ENCODE measurements around the gene BMPR1A. TPM values are rescaled to one million over a fixed set of nuclear protein-coding genes. Genes with fewer than 3 reads are reported as not detected.

BMPR1A gene
- total RNA-seq, 8 experiments from 2014 or later, result 15.8 to 44.1 (median 27.9) TPM

- H3K4me1 ChIP-seq (replicated peaks in 1 of 2), result peaks cover 16 to 19% of the 10 kb centered on the region in 2 donors
- in situ Hi-C loops (cut with MboI; ENCODE audit: low pct_unique_long_range_greater_than_20kb in 2 of 9, low sequenced_read_pairs in 9 of 9, unreplicated experiment in 9 of 9), result no loop called here
- ATAC-seq (replicated peaks in 6 of 8), result peak; percentile 76 to 91 (median 86)
- WGBS, 10 experiments, result 0 to 4% (median 0%) methylated on average over 1 to 7 of the region's 89 CpGs; no CpG with 5 or more reads in 5 of the 10 experiments
- peak overlapping the region; percentile 92 to 93 for H3K27ac ChIP-seq
- H3K4me3 ChIP-seq, result peak overlapping the region; percentile 49 to 67 (median 58)
Measured at GRCh38 chr10:86755740-86756510, 494 bp upstream of the BMPR1A start.

GRCh38 chr10:86757113-86757972 lies 924 bp downstream of the BMPR1A start:
- H3K4me1 ChIP-seq (replicated peaks in 1 of 2), result peaks cover 16 to 19% of the 10 kb centered on the region in 2 donors
- peak in 1 of 8 experiments; percentile 1 for ATAC-seq (replicated peaks in 6 of 8)
- H3K27ac ChIP-seq, result peak overlapping the region; percentile 83 to 92
- WGBS, 10 experiments, result 0 to 1% (median 0%) methylated on average over 5 to 17 of the region's 47 CpGs
- in situ Hi-C loops (cut with MboI; ENCODE audit: low pct_unique_long_range_greater_than_20kb in 2 of 9, low sequenced_read_pairs in 9 of 9, unreplicated experiment in 9 of 9), result no loop called here
- peak overlapping the region; percentile 49 to 67 (median 58) for H3K4me3 ChIP-seq

- ATAC-seq (replicated peaks in 6 of 8), result no peak
- H3K27ac ChIP-seq, result no peak overlapping the region
- H3K4me1 ChIP-seq (replicated peaks in 1 of 2), result peaks cover 16 to 17% of the 10 kb centered on the region in 2 donors
- 3 to 25% (median 11%) methylated on average over 2 to 9 of the region's 9 CpGs for WGBS, 10 experiments
- in situ Hi-C loops (cut with MboI; ENCODE audit: low pct_unique_long_range_greater_than_20kb in 2 of 9, low sequenced_read_pairs in 9 of 9, unreplicated experiment in 9 of 9), result no loop called here
- peak overlapping the region; percentile 49 to 67 (median 58) for H3K4me3 ChIP-seq
Measured at GRCh38 chr10:86758189-86759072, 2.0 kb downstream of the BMPR1A start.

GRCh38 chr10:86759073-86759672 lies 2.8 kb downstream of the BMPR1A start:
- Histone ChIP-seq H3K27ac (no peak overlapping the region), H3K4me1 (replicated peaks in 1 of 2) (peaks cover 10 to 16% of the 10 kb centered on the region in 2 donors), H3K4me3 (peak overlapping the region in 2 of 5 donors; percentile 59 to 67)
- 2 to 56% (median 32%) methylated on average over 1 to 3 of the region's 3 CpGs for WGBS, 10 experiments
- ATAC-seq (replicated peaks in 6 of 8), result no peak
- in situ Hi-C loops (cut with MboI; ENCODE audit: low pct_unique_long_range_greater_than_20kb in 2 of 9, low sequenced_read_pairs in 9 of 9, unreplicated experiment in 9 of 9), result no loop called here

- ATAC-seq (replicated peaks in 6 of 8), result no peak
- Histone ChIP-seq H3K27ac (no peak overlapping the region), H3K4me3 (no peak overlapping the region), H3K4me1 (replicated peaks in 1 of 2) (peaks cover 11 to 15% of the 10 kb centered on the region in 2 donors)
- in situ Hi-C loops (cut with MboI; ENCODE audit: low pct_unique_long_range_greater_than_20kb in 2 of 9, low sequenced_read_pairs in 9 of 9, unreplicated experiment in 9 of 9), result no loop called here
- WGBS, 10 experiments, result 50 to 100% (median 95%) methylated on average over 1 to 5 of the region's 5 CpGs; no CpG with 5 or more reads in 1 of the 10 experiments
Measured at GRCh38 chr10:86763404-86763803, 7.0 kb downstream of the BMPR1A start.

- in situ Hi-C loops (cut with MboI; ENCODE audit: low pct_unique_long_range_greater_than_20kb in 2 of 9, low sequenced_read_pairs in 9 of 9, unreplicated experiment in 9 of 9), result no loop called here
- Histone ChIP-seq H3K4me3 (no peak overlapping the region), H3K4me1 (replicated peaks in 1 of 2) (peaks cover 18 to 22% of the 10 kb centered on the region in 2 donors), H3K27ac (no peak overlapping the region)
- 83 to 100% (median 96%) methylated on average over 1 to 2 of the region's 2 CpGs for WGBS, 10 experiments
- no peak for ATAC-seq (replicated peaks in 6 of 8)
Measured at GRCh38 chr10:86765548-86765947, 9.1 kb downstream of the BMPR1A start.

GRCh38 chr10:86768412-86769062 lies 12.1 kb downstream of the BMPR1A start:
- Histone ChIP-seq H3K27ac (no peak overlapping the region), H3K4me3 (no peak overlapping the region), H3K4me1 (replicated peaks in 1 of 2) (peaks cover 18 to 24% of the 10 kb centered on the region in 2 donors)
- in situ Hi-C loops (cut with MboI; ENCODE audit: low pct_unique_long_range_greater_than_20kb in 2 of 9, low sequenced_read_pairs in 9 of 9, unreplicated experiment in 9 of 9), result no loop called here
- peak in 4 of 8 experiments; percentile 44 to 79 (median 62) for ATAC-seq (replicated peaks in 6 of 8)
- WGBS, 10 experiments, result 0 to 80% (median 33%) methylated on average over 1 of the region's 1 CpG; no CpG with 5 or more reads in 2 of the 10 experiments

- WGBS, 10 experiments, result 80 to 100% (median 95%) methylated on average over 1 to 8 of the region's 10 CpGs; no CpG with 5 or more reads in 3 of the 10 experiments
- Histone ChIP-seq H3K27ac (no peak overlapping the region), H3K4me3 (no peak overlapping the region), H3K4me1 (replicated peaks in 1 of 2) (peaks cover 18 to 27% of the 10 kb centered on the region in 2 donors)
- in situ Hi-C loops (cut with MboI; ENCODE audit: low pct_unique_long_range_greater_than_20kb in 2 of 9, low sequenced_read_pairs in 9 of 9, unreplicated experiment in 9 of 9), result no loop called here
- peak in 5 of 8 experiments; percentile 6 to 27 (median 15) for ATAC-seq (replicated peaks in 6 of 8)
Measured at GRCh38 chr10:86769991-86770390, 13.6 kb downstream of the BMPR1A start.

GRCh38 chr10:86770412-86770960 lies 14.1 kb downstream of the BMPR1A start:
- in situ Hi-C loops (cut with MboI; ENCODE audit: low pct_unique_long_range_greater_than_20kb in 2 of 9, low sequenced_read_pairs in 9 of 9, unreplicated experiment in 9 of 9), result no loop called here

GRCh38 chr10:86773498-86773897 lies 17.1 kb downstream of the BMPR1A start:
- H3K27ac ChIP-seq, result no peak overlapping the region
- no peak overlapping the region for H3K4me3 ChIP-seq
- in situ Hi-C loops (cut with MboI; ENCODE audit: low pct_unique_long_range_greater_than_20kb in 2 of 9, low sequenced_read_pairs in 9 of 9, unreplicated experiment in 9 of 9), result no loop called here
- no peak for ATAC-seq (replicated peaks in 6 of 8)
- peaks cover 6 to 24% of the 10 kb centered on the region in 2 donors for H3K4me1 ChIP-seq (replicated peaks in 1 of 2)
- 20 to 100% (median 90%) methylated on average over 1 to 6 of the region's 6 CpGs for whole genome bisulfite sequencing, 10 experiments

More at GRCh38 chr10:86770412-86770960, 14.1 kb downstream of the BMPR1A start:
- Histone ChIP-seq H3K27ac (no peak overlapping the region), H3K4me1 (replicated peaks in 1 of 2) (peaks cover 18 to 32% of the 10 kb centered on the region in 2 donors), H3K4me3 (no peak overlapping the region)
- peak; percentile 31 to 93 (median 66) for ATAC-seq (replicated peaks in 6 of 8)
- WGBS, 10 experiments, result 0 to 100% (median 43%) methylated on average over 1 to 2 of the region's 2 CpGs; no CpG with 5 or more reads in 3 of the 10 experiments

- WGBS, 10 experiments, result 14 to 83% (median 72%) methylated on average over 1 to 6 of the region's 6 CpGs; no CpG with 5 or more reads in 2 of the 10 experiments
- H3K27ac ChIP-seq, result no peak overlapping the region
- in situ Hi-C loops (cut with MboI; ENCODE audit: low pct_unique_long_range_greater_than_20kb in 2 of 9, low sequenced_read_pairs in 9 of 9, unreplicated experiment in 9 of 9), result no loop called here
- no peak overlapping the region for H3K4me3 ChIP-seq
- peak in 6 of 8 experiments; percentile 12 to 92 (median 54) for ATAC-seq (replicated peaks in 6 of 8)
- peaks cover 0 to 16% of the 10 kb centered on the region in 2 donors for H3K4me1 ChIP-seq (replicated peaks in 1 of 2)
Measured at GRCh38 chr10:86775056-86775869, 18.8 kb downstream of the BMPR1A start.

Measured in motor neuron (in vitro differentiated cells).